ENCODE data around the gene MPL. TPM values are rescaled to one million over a fixed set of nuclear protein-coding genes. Genes with fewer than 3 reads are reported as not detected.

MPL gene
- total and polyA plus RNA-seq, 2 of the 8 experiments (the other 6 are each of a cell fraction or from before 2014, with no cell fraction given): 0.08 TPM; not detected in 1

DNA sequence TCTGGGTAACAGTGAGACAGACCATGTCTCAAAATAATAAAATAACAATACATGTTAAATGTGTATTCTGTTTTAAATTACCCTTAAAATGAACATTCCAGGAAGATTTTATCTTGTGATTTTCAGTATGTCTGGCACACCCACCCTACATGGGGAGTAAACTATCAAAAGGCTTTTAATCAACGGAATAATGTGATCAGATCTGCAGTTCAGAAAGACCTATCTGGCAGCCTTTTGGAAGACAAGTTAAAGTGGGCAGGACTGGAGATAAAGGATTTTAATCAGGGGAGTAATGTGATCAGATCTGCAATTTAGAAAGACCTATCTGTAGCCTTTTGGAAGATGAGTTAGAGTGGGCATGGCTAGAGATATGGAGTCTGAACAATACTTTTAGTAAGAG is 41.9 kb downstream of the MPL start:
- Histone ChIP-seq H2BK120ac (replicated peaks; ENCODE audit: low read depth, low read length) (no peak overlapping the region), H3K18ac (ENCODE audit: extremely low read depth, low read length) (no peak overlapping the region), H4K91ac (replicated peaks; ENCODE audit: insufficient read length, low read length) (no peak overlapping the region), H3K4ac (replicated peaks; ENCODE audit: insufficient read length, low read depth, low read length) (no peak overlapping the region), H3K27me3 (replicated peaks in 1 of 4; ENCODE audit: control insufficient read depth in 3 of 4, extremely low read depth in 1 of 4, insufficient read depth in 3 of 4, low read length in 3 of 4) (no peaks in the 10 kb centered on the region), H3K4me2 (ENCODE audit: insufficient read depth in 1 of 2, low read depth in 2 of 2, low read length in 2 of 2) (no peak overlapping the region), H3K36me3 (ENCODE audit: control insufficient read depth in 2 of 4, insufficient read depth in 4 of 4, low read length in 3 of 4) (peaks cover 2 to 15% (median 14%) of the 10 kb centered on the region in 4 experiments; a peak in 7 of 8 replicates), H3K79me2 (ENCODE audit: control insufficient read depth in 1 of 2, insufficient read depth in 2 of 2, low read length in 2 of 2) (no peaks in the 10 kb centered on the region), H3K79me1 (ENCODE audit: low read depth, low read length) (no peaks in the 10 kb centered on the region), H3K9me3 (ENCODE audit: insufficient read depth in 2 of 2, low read depth in 1 of 2, low read length in 1 of 2) (no peaks in the 10 kb centered on the region), H3K56ac (replicated peaks; ENCODE audit: insufficient read length, low read depth, low read length) (no peak overlapping the region), H3K23ac (ENCODE audit: insufficient read length) (no peak overlapping the region), H2AFZ (ENCODE audit: low read length) (no peak overlapping the region), H4K8ac (ENCODE audit: extremely low read depth, insufficient read depth, low read length) (no peak overlapping the region), H2BK12ac (ENCODE audit: low read depth, low read length) (no peak overlapping the region), H2BK15ac (ENCODE audit: low read length) (no peak overlapping the region), H3K27ac (ENCODE audit: low read depth, low read length) (no peak overlapping the region), H3K23me2 (ENCODE audit: low read depth, low read length) (no peaks in the 10 kb centered on the region), H4K5ac (ENCODE audit: insufficient read length, low read depth, low read length) (no peak overlapping the region), H2AK5ac (ENCODE audit: low read depth, low read length) (no peak overlapping the region), H4K20me1 (replicated peaks in 1 of 2; ENCODE audit: control insufficient read depth in 1 of 2, insufficient read depth in 2 of 2, low read length in 2 of 2) (no peaks in the 10 kb centered on the region), H3K14ac (ENCODE audit: insufficient read length) (no peak overlapping the region), H3K4me1 (replicated peaks in 1 of 4; ENCODE audit: control insufficient read depth in 3 of 4, insufficient read depth in 4 of 4, low read length in 3 of 4) (no peaks in the 10 kb centered on the region), H2BK20ac (ENCODE audit: low read length) (no peak overlapping the region), H3K9ac (replicated peaks in 1 of 4; ENCODE audit: extremely low read depth in 1 of 4, low read depth in 3 of 4, low read length in 3 of 4) (no peak overlapping the region), H3K4me3 (ENCODE audit: extremely low read depth in 1 of 4, insufficient read depth in 2 of 4, low read depth in 3 of 4, low read length in 4 of 4) (no peak overlapping the region), H2BK5ac (ENCODE audit: low read depth, low read length) (no peak overlapping the region)
- DNase-seq (ENCODE audit: low read depth in 1 of 2, low spot score in 2 of 2): no peak
- TF ChIP-seq FOSL1 (IDR thresholded peaks at IDR 0.05; ENCODE audit: insufficient read depth, low read depth, low read length) (no peak), JUN (IDR thresholded peaks at IDR 0.05; ENCODE audit: low read depth, low read length) (no peak), POU5F1 (IDR thresholded peaks at IDR 0.05; ENCODE audit: low read depth, low read length) (no peak), PHF8 (conservative IDR thresholded peaks at IDR 0.05; ENCODE audit: low read depth, low read length) (no peak), MAFK (IDR thresholded peaks at IDR 0.05; ENCODE audit: low read depth, low read length) (no peak), BRCA1 (IDR thresholded peaks at IDR 0.05; ENCODE audit: low read depth, low read length) (no peak), SRF (IDR thresholded peaks at IDR 0.05; ENCODE audit: low read depth, low read length) (no peak), EP300 (IDR thresholded peaks at IDR 0.05; ENCODE audit: borderline replicate concordance in 1 of 2, low read depth in 2 of 2, low read length in 2 of 2) (no peak)
- ChIA-PET CTCF (ENCODE audit: partially characterized antibody) (interaction anchor here (1.3 kb wide), 2 partner anchors 33 to 152 kb away, joined by 3 to 5 read pairs; no protein-coding TSS in a partner anchor), POLR2A (ENCODE audit: partially characterized antibody) (interaction anchor here (0.8 to 1.7 kb wide), 3 partner anchors 9 to 19 kb away, joined by 3 to 7 read pairs (median 4); partner anchors contain the start of gene MED8)
- 94% methylated on average over 1 of the region's 1 CpG; no CpG with 5 or more reads in 1 of the 2 experiments for WGBS, 2 experiments (ENCODE audit: extremely low coverage in 1 of 2, insufficient coverage in 1 of 2, insufficient read length in 1 of 2, insufficient replicate concordance in 2 of 2, low coverage in 1 of 2, low lambda C conversion rate in 2 of 2, missing lambda C conversion rate in 1 of 2)
- FAIRE-seq: no peak
